Right lobe of liver (tissue), 6 donors: ENCODE results near the gene SLCO3A1. TPM values are rescaled to one million over a fixed set of nuclear protein-coding genes. Genes with fewer than 3 reads are reported as not detected.
A peak's percentile ranks its signal among the peaks of the same experiment; 100 is the strongest.

Experiments used
- ATAC-seq, 4 donors: fragments of 200-7000 bp; cut with Tn5 transposase; one replicate each; pipeline ENCODE4 v1.9.1; 2020; ENCODE audit warnings: mild to moderate bottlenecking in 4 of 4, moderate library complexity in 4 of 4
- DNase-seq, 3 donors: peaks; one replicate each; pipeline ENCODE4 v3.0.0-alpha.2; 2020
- H3K27ac ChIP-seq, 3 donors: fragments of 200-600 bp; one replicate each; pipeline ENCODE4 v1.8.0; 2022
- H3K27me3 ChIP-seq, 2 donors: fragments of 200-600 bp; one replicate each; pipeline ENCODE4 v1.8.0; 2022
- H3K36me3 ChIP-seq, 4 donors: fragments of 200-600 bp; sonication (generic) in 1 of 4; one replicate each; pipeline versions ENCODE4 v1.5.1 to v1.8.0; 2017 to 2022; ENCODE audit warnings: control low read depth in 1 of 4
- H3K4me1 ChIP-seq, 4 donors: fragments of 200-600 bp; sonication (generic) in 1 of 4; one replicate each; pipeline versions ENCODE4 v1.5.1 to v1.8.0; 2017 to 2022; ENCODE audit warnings: control low read depth in 1 of 4
- H3K4me3 ChIP-seq, 3 donors: fragments of 200-600 bp; one replicate each; pipeline ENCODE4 v1.8.0; 2022
- H3K9me3 ChIP-seq, 4 donors: fragments of 200-600 bp; sonication (generic) in 1 of 4; one replicate each; pipeline versions ENCODE4 v1.5.1 to v1.8.0; 2017 to 2022; ENCODE audit warnings: control low read depth in 1 of 4
- POLR2A ChIP-seq: fragments of 450-650 bp; IDR thresholded peaks from one replicate; pipeline ENCODE4 v1.6.1; 2017; ENCODE audit warnings: antibody characterized with exemption, mild to moderate bottlenecking
- WGBS: methylation state at CpG from one replicate; pipeline ENCODE4 v1.1.6; 2018; ENCODE audit warnings: low coverage, low lambda C conversion rate; ENCODE audit not compliant: insufficient coverage; ENCODE audit errors: missing lambda C conversion rate; 5-methylcytosine and 5-hydroxymethylcytosine counted together
- intact Hi-C, 2 donors: fragments of 100-400 bp; cut with DNase I; formaldehyde crosslinking; loops; one replicate each; pipeline versions ENCODE4 v1.11.2 to v1.14.1; 2022
- total RNA-seq, 6 experiments: library from RNA; depleted of rRNA in 2 of 6; stranded (reverse); fragments of >200 nt in 2 of 6; fragmentation: NEBNext Ultra II Directional in 3 of 6; extraction: Animal tissue kit (Norgen Biotek cat#: 25700) in 3 of 6; gene quantifications; one replicate each; pipeline versions ENCODE4 v1.1.0 to v1.2.4, GENCODE V29; 2016 to 2023
- TF ChIP-seq, protein P1 (sequence below), 4 donors: fragments of 200-600 bp in 3 of 4; fragments of 450-650 bp in 1 of 4; IDR thresholded peaks; one replicate each; pipeline versions ENCODE4 v1.5.1 to v1.8.0; 2016 to 2022; ENCODE audit warnings: antibody characterized with exemption in 4 of 4, mild to moderate bottlenecking in 2 of 4
- donor health status: DM: no; HTN: yes; CAD: no.
- donor health status: DM: no; HTN: no; CAD: no.
- donor health status: DM: no; HTN: no; CAD: no.
- donor health status: DM: no; HTN: yes; CAD: no.
- donor health status: DM: no; HTN: yes; CAD: no.

SLCO3A1 gene
- total RNA-seq, 6 experiments from 2014 or later, result 2.4 to 7.7 (median 3.7) TPM

GRCh38 chr15:91852741-91853510, 582 bp upstream of the SLCO3A1 start:
- Histone ChIP-seq H3K4me1 (peaks cover 0 to 10% (median 0%) of the 10 kb centered on the region in 4 donors), H3K27ac (peak overlapping the region; percentile 79 to 86 (median 81)), H3K27me3 (peaks cover 0 to 4% of the 10 kb centered on the region in 2 donors), H3K4me3 (peak overlapping the region; percentile 63 to 65 (median 64)), H3K36me3 (no peaks in the 10 kb centered on the region), H3K9me3 (no peaks in the 10 kb centered on the region)
- 0% methylated on average over 8 of the region's 70 CpGs for WGBS
- no peak for TF ChIP-seq POLR2A
- TF ChIP-seq, protein P1, sequence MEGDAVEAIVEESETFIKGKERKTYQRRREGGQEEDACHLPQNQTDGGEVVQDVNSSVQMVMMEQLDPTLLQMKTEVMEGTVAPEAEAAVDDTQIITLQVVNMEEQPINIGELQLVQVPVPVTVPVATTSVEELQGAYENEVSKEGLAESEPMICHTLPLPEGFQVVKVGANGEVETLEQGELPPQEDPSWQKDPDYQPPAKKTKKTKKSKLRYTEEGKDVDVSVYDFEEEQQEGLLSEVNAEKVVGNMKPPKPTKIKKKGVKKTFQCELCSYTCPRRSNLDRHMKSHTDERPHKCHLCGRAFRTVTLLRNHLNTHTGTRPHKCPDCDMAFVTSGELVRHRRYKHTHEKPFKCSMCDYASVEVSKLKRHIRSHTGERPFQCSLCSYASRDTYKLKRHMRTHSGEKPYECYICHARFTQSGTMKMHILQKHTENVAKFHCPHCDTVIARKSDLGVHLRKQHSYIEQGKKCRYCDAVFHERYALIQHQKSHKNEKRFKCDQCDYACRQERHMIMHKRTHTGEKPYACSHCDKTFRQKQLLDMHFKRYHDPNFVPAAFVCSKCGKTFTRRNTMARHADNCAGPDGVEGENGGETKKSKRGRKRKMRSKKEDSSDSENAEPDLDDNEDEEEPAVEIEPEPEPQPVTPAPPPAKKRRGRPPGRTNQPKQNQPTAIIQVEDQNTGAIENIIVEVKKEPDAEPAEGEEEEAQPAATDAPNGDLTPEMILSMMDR (IDR thresholded peaks at IDR 0.05), result peak; percentile 64 to 77 (median 72)
- intact Hi-C loops, result loop anchor here (10.0 kb wide), 2 partner anchors 222 to 548 kb away; no protein-coding TSS in a partner anchor
- ATAC-seq (peak; percentile 83 to 87 (median 86)), DNase-seq (peak; percentile 76 to 85 (median 82))

DNA sequence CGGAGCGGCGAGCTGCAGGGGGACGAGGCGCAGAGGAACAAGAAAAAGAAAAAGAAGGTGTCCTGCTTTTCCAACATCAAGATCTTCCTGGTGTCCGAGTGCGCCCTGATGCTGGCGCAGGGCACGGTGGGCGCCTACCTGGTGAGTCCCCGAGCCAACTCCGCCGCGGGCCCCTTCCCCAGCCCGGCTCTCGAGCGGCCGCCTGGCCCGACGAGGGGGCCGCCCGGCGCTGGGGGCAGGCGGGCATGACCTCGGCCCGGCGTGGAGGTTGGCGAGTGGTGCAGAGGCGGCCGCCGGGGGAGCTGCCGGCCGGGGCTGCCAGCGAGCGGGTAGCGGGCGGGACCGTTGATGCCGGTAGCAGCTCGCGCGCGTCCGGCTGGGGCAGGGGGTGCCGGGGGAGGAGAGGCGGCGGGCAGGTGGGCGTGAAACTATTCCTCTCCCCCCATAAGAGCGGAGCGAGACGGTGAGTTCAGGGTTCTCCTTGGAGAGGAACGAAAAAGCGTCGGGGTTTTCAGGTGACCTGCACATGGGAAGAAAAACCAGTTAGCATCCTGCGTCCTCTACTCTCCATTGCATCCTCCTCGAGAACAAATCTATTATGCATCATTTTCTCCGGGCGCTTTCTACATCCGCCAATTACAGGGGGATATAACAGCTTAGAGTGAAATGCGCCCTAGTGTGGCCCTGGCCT, 585 bp downstream of the SLCO3A1 start:
- under 1% methylated on average over 35 of the region's 60 CpGs for WGBS
- Histone ChIP-seq H3K36me3 (no peaks in the 10 kb centered on the region), H3K27ac (peak overlapping the region; percentile 15 to 86 (median 81)), H3K4me3 (peak overlapping the region; percentile 63 to 65 (median 64)), H3K4me1 (peaks cover 0 to 10% (median 0%) of the 10 kb centered on the region in 4 donors), H3K27me3 (peaks cover 0 to 4% of the 10 kb centered on the region in 2 donors), H3K9me3 (no peaks in the 10 kb centered on the region)
- peak; percentile 26 to 41 (median 28) for ATAC-seq
- peak; percentile 55 to 65 (median 62) for DNase-seq
- intact Hi-C loops, result loop anchor here (10.0 kb wide), 2 partner anchors 221 to 549 kb away; no protein-coding TSS in a partner anchor
- TF ChIP-seq, protein P1 (IDR thresholded peaks at IDR 0.05), result peak in 1 of 4 donors; percentile 14
- no peak for TF ChIP-seq POLR2A

GRCh38 chr15:91854639-91854990, 1.1 kb downstream of the SLCO3A1 start:
- TF ChIP-seq, protein P1 (IDR thresholded peaks at IDR 0.05), result no peak
- no peak for TF ChIP-seq POLR2A
- ATAC-seq, result no peak
- H3K27ac ChIP-seq, result peak overlapping the region in 1 of 3 donors; percentile 81
- no peak for DNase-seq
- no peaks in the 10 kb centered on the region for H3K36me3 ChIP-seq
- no peaks in the 10 kb centered on the region for H3K9me3 ChIP-seq
- intact Hi-C loops, result loop anchor here (10.0 kb wide), 2 partner anchors 220 to 550 kb away; no protein-coding TSS in a partner anchor
- H3K4me3 ChIP-seq, result peak overlapping the region; percentile 63 to 65 (median 64)
- H3K4me1 ChIP-seq, result peaks cover 0 to 10% (median 0%) of the 10 kb centered on the region in 4 donors
- H3K27me3 ChIP-seq, result peaks cover 0 to 4% of the 10 kb centered on the region in 2 donors
- WGBS, result 33% methylated on average over 7 of the region's 12 CpGs

- Histone ChIP-seq H3K36me3 (no peaks in the 10 kb centered on the region), H3K27ac (no peak overlapping the region), H3K4me1 (peaks cover 0 to 10% (median 0%) of the 10 kb centered on the region in 4 donors), H3K27me3 (peaks cover 0 to 4% of the 10 kb centered on the region in 2 donors), H3K9me3 (no peaks in the 10 kb centered on the region), H3K4me3 (no peak overlapping the region)
- no peak for TF ChIP-seq POLR2A
- TF ChIP-seq, protein P1 (IDR thresholded peaks at IDR 0.05), result no peak
- DNase-seq, result no peak
- WGBS, result 57% methylated on average over 6 of the region's 6 CpGs
- ATAC-seq, result no peak
- intact Hi-C loops, result loop anchor here (10.0 kb wide), 2 partner anchors 220 to 550 kb away; no protein-coding TSS in a partner anchor
Observed at GRCh38 chr15:91855241-91855640, 1.7 kb downstream of the SLCO3A1 start.
